ENCODE results near the gene RYR1.

The RYR1 gene

GRCh38 chr19:38496116-38496515 lies 62.6 kb downstream of the RYR1 start:
- DNase-seq (ENCODE audit: low read depth, low spot score): no peak
- Histone ChIP-seq H3K4me1 (ENCODE audit: insufficient read depth, insufficient read length) (peaks cover 10% of the 10 kb centered on the region), H3K36me3 (ENCODE audit: insufficient read depth, insufficient read length, low read length) (no peaks in the 10 kb centered on the region), H3K27me3 (ENCODE audit: insufficient read depth, insufficient read length) (no peaks in the 10 kb centered on the region), H3K4me3 (ENCODE audit: insufficient read length, low read depth) (no peak overlapping the region), H3K9ac (ENCODE audit: insufficient read length, low read depth) (no peak overlapping the region), H3K9me3 (ENCODE audit: insufficient read depth, low read length) (no peaks in the 10 kb centered on the region)
- TF ChIP-seq ZNF274 (IDR thresholded peaks at IDR 0.05; ENCODE audit: low read depth, low read length): no peak
- no peak for TF ChIP-seq SUZ12 (IDR thresholded peaks at IDR 0.05; ENCODE audit: extremely low read depth, insufficient read depth, insufficient read length)
- no peak for TF ChIP-seq YY1 (IDR thresholded peaks at IDR 0.05; ENCODE audit: insufficient read depth, insufficient read length)

DNA sequence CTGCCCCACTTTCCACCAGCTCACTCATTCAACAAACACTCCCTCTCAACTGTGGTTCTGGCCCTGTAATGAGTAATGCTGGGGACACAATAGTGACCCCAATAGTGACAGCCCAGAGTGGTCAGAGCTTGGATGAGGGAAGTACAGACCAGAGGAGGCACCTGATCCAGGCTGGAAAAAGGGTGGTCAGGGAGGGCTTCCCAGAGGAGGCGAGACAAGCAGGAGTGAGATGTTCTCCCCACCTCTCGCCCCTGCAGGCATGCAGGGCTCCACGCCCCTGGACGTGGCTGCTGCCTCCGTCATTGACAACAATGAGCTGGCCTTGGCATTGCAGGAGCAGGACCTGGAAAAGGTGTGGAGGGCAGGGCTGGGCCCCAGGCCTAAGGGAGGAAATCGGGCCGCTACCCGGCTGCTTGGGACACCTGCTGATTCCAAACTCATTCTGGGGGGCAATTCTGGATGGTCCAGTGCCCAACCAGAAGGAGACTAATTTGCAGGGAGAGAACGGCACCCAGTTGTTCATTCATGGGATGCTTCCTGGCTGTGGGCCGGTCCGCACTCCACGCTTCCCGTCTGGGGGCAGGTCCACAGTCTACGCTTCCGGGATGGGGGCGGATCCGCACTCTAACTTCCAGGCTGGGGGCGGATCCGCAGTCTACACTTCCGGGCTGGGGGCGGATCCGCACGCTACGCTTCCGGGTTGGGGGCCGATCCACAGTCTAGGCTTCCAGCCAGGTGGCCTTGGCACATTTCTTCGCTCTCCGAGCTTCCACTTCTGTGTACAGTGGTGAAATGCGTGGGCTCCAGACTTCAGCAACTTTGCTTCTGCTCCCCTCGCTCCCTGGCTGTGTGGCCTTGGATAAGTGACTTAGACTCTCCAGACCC lies 63.4 kb downstream of the RYR1 start:
- no peak overlapping the region for H3K4me3 ChIP-seq (ENCODE audit: insufficient read length, low read depth)
- H3K27me3 ChIP-seq (ENCODE audit: insufficient read depth, insufficient read length): no peaks in the 10 kb centered on the region
- H3K4me1 ChIP-seq (ENCODE audit: insufficient read depth, insufficient read length): peaks cover 10% of the 10 kb centered on the region
- H3K36me3 ChIP-seq (ENCODE audit: insufficient read depth, insufficient read length, low read length): no peaks in the 10 kb centered on the region
- H3K9me3 ChIP-seq (ENCODE audit: insufficient read depth, low read length): no peaks in the 10 kb centered on the region
- H3K9ac ChIP-seq (ENCODE audit: insufficient read length, low read depth): no peak overlapping the region
- TF ChIP-seq ZNF274 (IDR thresholded peaks at IDR 0.05; ENCODE audit: low read depth, low read length): no peak
- TF ChIP-seq YY1 (IDR thresholded peaks at IDR 0.05; ENCODE audit: insufficient read depth, insufficient read length): no peak
- TF ChIP-seq SUZ12 (IDR thresholded peaks at IDR 0.05; ENCODE audit: extremely low read depth, insufficient read depth, insufficient read length): no peak
- DNase-seq (ENCODE audit: low read depth, low spot score): no peak

GRCh38 chr19:38497907-38498306 lies 64.4 kb downstream of the RYR1 start:
- Histone ChIP-seq H3K27me3 (ENCODE audit: insufficient read depth, insufficient read length) (no peaks in the 10 kb centered on the region), H3K36me3 (ENCODE audit: insufficient read depth, insufficient read length, low read length) (no peaks in the 10 kb centered on the region), H3K4me1 (ENCODE audit: insufficient read depth, insufficient read length) (peaks cover 10% of the 10 kb centered on the region), H3K9me3 (ENCODE audit: insufficient read depth, low read length) (no peaks in the 10 kb centered on the region), H3K9ac (ENCODE audit: insufficient read length, low read depth) (no peak overlapping the region), H3K4me3 (ENCODE audit: insufficient read length, low read depth) (no peak overlapping the region)
- no peak for DNase-seq (ENCODE audit: low read depth, low spot score)
- TF ChIP-seq ZNF274 (IDR thresholded peaks at IDR 0.05; ENCODE audit: low read depth, low read length) (no peak), SUZ12 (IDR thresholded peaks at IDR 0.05; ENCODE audit: extremely low read depth, insufficient read depth, insufficient read length) (no peak), YY1 (IDR thresholded peaks at IDR 0.05; ENCODE audit: insufficient read depth, insufficient read length) (no peak)

- Histone ChIP-seq H3K9ac (ENCODE audit: insufficient read length, low read depth) (no peak overlapping the region), H3K9me3 (ENCODE audit: insufficient read depth, low read length) (no peaks in the 10 kb centered on the region), H3K36me3 (ENCODE audit: insufficient read depth, insufficient read length, low read length) (no peaks in the 10 kb centered on the region), H3K27me3 (ENCODE audit: insufficient read depth, insufficient read length) (no peaks in the 10 kb centered on the region), H3K4me1 (ENCODE audit: insufficient read depth, insufficient read length) (peaks cover 5% of the 10 kb centered on the region), H3K4me3 (ENCODE audit: insufficient read length, low read depth) (no peak overlapping the region)
- DNase-seq (ENCODE audit: low read depth, low spot score): no peak
- TF ChIP-seq SUZ12 (IDR thresholded peaks at IDR 0.05; ENCODE audit: extremely low read depth, insufficient read depth, insufficient read length) (no peak), ZNF274 (IDR thresholded peaks at IDR 0.05; ENCODE audit: low read depth, low read length) (no peak), YY1 (IDR thresholded peaks at IDR 0.05; ENCODE audit: insufficient read depth, insufficient read length) (no peak)
Measured at GRCh38 chr19:38499532-38499931, 66.0 kb downstream of the RYR1 start.

GRCh38 chr19:38500450-38500849 lies 67.0 kb downstream of the RYR1 start:
- H3K36me3 ChIP-seq (ENCODE audit: insufficient read depth, insufficient read length, low read length): no peaks in the 10 kb centered on the region
- no peak overlapping the region for H3K4me3 ChIP-seq (ENCODE audit: insufficient read length, low read depth)
- no peak for TF ChIP-seq SUZ12 (IDR thresholded peaks at IDR 0.05; ENCODE audit: extremely low read depth, insufficient read depth, insufficient read length)
- no peak for TF ChIP-seq ZNF274 (IDR thresholded peaks at IDR 0.05; ENCODE audit: low read depth, low read length)
- no peak for TF ChIP-seq YY1 (IDR thresholded peaks at IDR 0.05; ENCODE audit: insufficient read depth, insufficient read length)
- DNase-seq (ENCODE audit: low read depth, low spot score): no peak
- H3K9ac ChIP-seq (ENCODE audit: insufficient read length, low read depth): no peak overlapping the region
- H3K9me3 ChIP-seq (ENCODE audit: insufficient read depth, low read length): no peaks in the 10 kb centered on the region
- peaks cover 4% of the 10 kb centered on the region for H3K4me1 ChIP-seq (ENCODE audit: insufficient read depth, insufficient read length)
- no peaks in the 10 kb centered on the region for H3K27me3 ChIP-seq (ENCODE audit: insufficient read depth, insufficient read length)

DNA sequence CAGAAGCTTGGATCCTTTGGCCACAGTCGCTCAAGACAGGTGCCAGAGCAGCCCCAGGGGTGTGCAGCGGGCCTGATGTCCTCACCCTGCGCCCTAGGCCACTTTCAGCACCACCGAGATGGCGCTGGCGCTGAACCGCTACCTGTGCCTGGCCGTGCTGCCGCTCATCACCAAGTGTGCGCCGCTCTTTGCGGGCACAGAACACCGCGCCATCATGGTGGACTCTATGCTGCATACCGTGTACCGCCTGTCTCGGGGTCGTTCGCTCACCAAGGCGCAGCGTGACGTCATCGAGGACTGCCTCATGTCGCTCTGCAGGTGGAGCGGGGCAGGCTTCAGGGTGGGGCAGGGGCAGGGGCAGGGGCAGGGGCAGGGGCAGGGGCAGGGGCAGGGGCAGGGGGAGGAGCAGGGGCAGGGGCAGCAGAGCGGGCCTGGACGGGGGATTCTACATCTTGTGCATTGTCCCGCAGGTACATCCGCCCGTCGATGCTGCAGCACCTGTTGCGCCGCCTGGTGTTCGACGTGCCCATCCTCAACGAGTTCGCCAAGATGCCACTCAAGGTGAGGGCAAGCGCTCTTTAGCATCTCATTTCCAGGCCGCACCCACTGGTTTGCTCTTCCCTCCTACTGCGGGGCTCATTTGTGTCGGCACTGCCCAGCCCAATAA lies 69.1 kb downstream of the RYR1 start:
- peaks cover 1% of the 10 kb centered on the region for H3K4me1 ChIP-seq (ENCODE audit: insufficient read depth, insufficient read length)
- TF ChIP-seq YY1 (IDR thresholded peaks at IDR 0.05; ENCODE audit: insufficient read depth, insufficient read length) (no peak), SUZ12 (IDR thresholded peaks at IDR 0.05; ENCODE audit: extremely low read depth, insufficient read depth, insufficient read length) (no peak), ZNF274 (IDR thresholded peaks at IDR 0.05; ENCODE audit: low read depth, low read length) (no peak)
- H3K4me3 ChIP-seq (ENCODE audit: insufficient read length, low read depth): no peak overlapping the region
- no peaks in the 10 kb centered on the region for H3K36me3 ChIP-seq (ENCODE audit: insufficient read depth, insufficient read length, low read length)
- DNase-seq (ENCODE audit: low read depth, low spot score): no peak
- no peaks in the 10 kb centered on the region for H3K9me3 ChIP-seq (ENCODE audit: insufficient read depth, low read length)
- no peak overlapping the region for H3K9ac ChIP-seq (ENCODE audit: insufficient read length, low read depth)
- H3K27me3 ChIP-seq (ENCODE audit: insufficient read depth, insufficient read length): no peaks in the 10 kb centered on the region

GRCh38 chr19:38503077-38503410 lies 69.6 kb downstream of the RYR1 start:
- H3K9me3 ChIP-seq (ENCODE audit: insufficient read depth, low read length): no peaks in the 10 kb centered on the region
- no peak overlapping the region for H3K9ac ChIP-seq (ENCODE audit: insufficient read length, low read depth)
- H3K27me3 ChIP-seq (ENCODE audit: insufficient read depth, insufficient read length): no peaks in the 10 kb centered on the region
- no peak for DNase-seq (ENCODE audit: low read depth, low spot score)
- no peak for TF ChIP-seq SUZ12 (IDR thresholded peaks at IDR 0.05; ENCODE audit: extremely low read depth, insufficient read depth, insufficient read length)
- TF ChIP-seq ZNF274 (IDR thresholded peaks at IDR 0.05; ENCODE audit: low read depth, low read length): no peak
- TF ChIP-seq YY1 (IDR thresholded peaks at IDR 0.05; ENCODE audit: insufficient read depth, insufficient read length): no peak
- no peaks in the 10 kb centered on the region for H3K36me3 ChIP-seq (ENCODE audit: insufficient read depth, insufficient read length, low read length)
- peaks cover 3% of the 10 kb centered on the region for H3K4me1 ChIP-seq (ENCODE audit: insufficient read depth, insufficient read length)
- no peak overlapping the region for H3K4me3 ChIP-seq (ENCODE audit: insufficient read length, low read depth)

Data from NT2/D1 (cell line).